Stimulated activated CD4-positive, alpha-beta T cell treated with anti-CD3 and anti-CD28 coated beads, Interleukin-4, amount 100 ng/mL, for 48 hours (primary cell): ENCODE data around the gene TMOD1.
"Not testable (repeated sequence)": the region's sequence is repeated elsewhere in the genome, so short reads cannot be mapped to it uniquely, and the experiment has no call there.

Source experiments
- DNase-seq, 2 donors: peaks; one replicate each; pipeline ENCODE4 v3.0.0-alpha.2; 2020; ENCODE audit warnings: low read depth in 2 of 2

The TMOD1 gene

DNA sequence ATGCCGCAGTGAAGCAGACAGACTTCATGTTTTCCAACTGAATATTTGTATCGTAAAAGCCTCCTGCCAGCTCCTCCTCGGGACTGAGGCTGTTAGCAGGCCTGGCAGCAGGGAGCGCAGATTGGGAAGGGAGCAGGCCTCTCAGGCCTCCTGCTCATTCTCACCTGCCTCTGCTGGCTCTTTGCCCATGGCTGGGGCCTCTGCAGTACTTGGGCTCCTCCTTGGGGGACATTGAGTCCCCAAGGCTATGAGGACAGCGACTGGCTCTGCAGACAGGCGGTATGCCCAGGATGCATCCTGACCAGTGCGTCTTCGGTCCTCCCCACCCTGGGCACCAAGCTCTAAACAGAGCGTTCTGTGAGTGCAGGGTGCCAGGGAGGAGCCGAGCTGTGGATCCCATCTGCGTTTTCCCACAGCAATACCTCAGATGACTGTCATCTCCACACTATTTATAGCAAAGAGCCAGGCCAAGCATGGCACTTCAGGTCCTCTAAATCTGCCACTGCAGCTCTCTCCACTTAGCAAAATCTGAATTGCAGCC, 93.0 kb downstream of the TMOD1 start:
- DNase-seq, result no peak

DNA sequence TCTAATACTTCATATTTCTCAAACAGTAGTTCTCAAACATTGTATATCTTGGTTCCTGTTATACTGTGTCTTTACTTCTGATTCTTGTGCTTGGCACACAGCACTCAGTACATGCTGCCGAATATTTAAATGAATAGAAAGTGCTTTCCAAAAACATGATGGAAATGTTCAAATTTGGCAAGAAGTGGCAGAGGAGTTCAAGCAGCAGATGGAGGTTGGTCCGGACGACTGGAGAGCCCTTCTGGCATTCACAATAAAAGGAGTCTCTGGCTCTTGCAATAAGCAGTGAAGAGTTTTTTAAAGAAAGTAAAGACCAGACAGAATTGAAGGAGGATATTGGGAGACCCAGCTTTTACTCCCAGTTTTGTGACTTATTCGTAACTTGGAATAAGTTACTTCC, 95.4 kb downstream of the TMOD1 start:
- DNase-seq, result no peak

DNA sequence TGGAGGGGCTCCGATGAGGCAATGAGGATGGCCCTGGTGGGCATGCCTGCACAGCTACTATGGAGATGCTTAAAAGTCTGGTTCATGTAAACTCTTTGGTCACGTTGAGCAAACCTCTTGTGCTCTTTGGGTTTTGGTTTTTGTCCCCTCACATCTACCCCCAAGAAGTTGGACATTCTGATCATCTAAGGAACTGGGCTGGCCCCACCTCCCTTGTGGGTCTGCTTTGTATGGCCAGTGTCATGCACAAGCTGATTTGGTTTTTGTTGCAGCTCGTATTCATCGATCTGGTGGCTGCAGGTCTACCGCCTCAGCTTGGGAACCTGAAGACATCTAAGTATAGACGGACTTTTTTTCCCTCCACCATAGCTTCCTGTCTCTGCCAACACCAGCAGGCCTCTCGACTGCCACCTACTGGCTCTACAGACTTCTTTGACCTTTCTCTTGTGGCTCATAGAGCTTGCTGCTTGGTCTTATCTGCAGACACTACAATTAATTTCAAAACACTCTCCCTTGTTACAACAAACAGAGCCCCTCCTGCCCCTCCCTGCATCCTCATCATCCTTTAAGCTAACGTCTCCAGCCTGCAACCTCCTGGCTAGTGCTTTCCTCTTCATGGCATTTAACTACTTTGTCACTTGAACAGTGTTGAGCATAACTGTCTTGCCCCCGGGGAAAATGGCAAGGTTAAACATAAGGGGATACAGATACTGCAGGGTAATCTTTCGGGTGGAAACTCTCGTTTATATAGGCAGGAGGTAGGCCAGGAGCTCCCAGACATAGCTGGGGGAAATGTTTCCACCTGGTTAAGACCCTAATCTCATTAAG, 97.2 kb downstream of the TMOD1 start:
- peak; percentile 56 to 60 for DNase-seq

DNA sequence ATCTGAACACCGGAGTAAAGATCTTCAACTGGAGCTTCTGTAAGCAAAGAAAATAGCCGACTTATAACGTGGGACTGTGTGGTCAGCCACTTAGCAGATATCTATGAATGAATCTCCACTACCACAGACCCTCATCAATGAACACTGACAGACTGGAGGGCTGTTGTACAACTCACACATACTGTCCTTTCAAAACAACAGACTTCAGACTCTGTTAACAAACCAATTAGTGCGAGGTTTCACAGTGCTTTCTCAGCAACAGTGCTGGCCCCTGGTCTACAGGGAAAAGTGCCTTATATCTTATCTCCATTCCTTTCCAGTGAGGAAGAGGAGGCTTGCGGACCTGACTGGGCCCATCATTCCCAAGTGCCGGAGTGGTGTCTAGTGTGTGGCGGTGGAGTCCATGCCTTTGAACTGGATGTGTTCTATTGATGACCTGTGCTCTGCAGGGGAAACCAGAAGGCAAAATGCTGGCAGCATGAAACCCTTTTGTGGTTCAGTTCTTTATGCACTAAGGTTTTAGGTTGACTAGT, 97.9 kb downstream of the TMOD1 start:
- no peak for DNase-seq

DNA sequence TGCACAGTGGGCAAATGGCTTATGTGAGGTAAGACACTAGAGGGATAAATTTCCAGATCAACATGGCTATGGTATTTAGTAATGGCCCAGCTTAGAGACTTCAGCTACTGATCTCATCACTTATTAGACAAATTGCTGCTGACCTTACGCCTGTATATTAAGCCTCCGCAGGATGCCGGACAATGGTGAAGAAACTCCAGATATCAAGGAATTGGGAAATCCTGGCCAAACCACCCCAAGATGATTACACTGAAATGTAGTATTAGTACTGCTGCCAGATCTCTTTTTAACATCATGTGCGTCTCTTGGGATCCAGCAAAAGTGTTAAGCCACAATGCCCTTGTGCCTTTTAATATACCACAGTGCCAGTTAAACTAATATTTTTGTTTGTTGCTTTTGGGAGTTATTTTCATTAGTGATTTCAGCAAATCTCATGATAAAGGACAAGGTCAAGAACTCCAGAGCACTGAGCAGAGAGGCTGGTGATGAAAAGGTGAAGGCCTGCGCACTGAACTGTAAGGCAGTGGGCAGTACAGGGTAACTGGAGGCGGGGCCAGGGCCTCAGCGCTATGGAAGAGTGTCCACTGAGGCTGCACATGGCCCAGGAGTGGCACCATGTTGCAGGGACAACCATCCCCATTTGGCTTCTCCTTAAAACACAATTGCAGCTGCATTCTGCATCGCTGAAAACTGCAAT, 99.2 kb downstream of the TMOD1 start:
- no peak for DNase-seq

DNA sequence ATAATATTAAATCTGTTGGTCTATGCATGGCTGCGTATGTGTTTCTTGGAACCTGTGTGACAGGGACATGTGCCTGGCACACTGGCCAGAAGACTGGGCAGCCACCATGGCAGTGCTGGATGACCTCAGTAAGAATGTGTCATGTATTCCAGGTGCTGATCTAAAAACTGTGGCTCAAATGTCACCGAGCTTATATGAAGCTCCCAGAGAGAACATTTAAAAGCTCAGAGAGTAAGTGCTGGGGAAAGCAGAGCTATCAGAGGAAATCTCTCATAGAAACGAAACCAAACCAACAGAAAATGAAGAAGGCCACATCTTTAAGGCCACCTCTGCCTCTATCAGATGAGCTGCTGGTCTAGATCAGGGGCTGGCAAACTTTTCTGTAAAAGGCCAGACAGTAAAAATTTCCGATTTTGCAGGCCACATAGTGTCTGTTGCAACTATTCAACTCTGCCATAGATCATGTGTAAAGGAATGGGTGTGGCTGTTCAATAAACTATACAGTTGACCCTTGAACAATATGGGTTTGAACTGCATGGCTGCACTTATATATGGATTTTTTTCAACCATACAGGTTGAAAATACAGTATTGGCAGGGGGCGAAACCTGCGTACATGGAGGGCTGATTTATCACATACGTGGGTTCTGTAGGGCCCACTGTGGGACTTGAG, 99.9 kb downstream of the TMOD1 start:
- DNase-seq, result no peak

DNA sequence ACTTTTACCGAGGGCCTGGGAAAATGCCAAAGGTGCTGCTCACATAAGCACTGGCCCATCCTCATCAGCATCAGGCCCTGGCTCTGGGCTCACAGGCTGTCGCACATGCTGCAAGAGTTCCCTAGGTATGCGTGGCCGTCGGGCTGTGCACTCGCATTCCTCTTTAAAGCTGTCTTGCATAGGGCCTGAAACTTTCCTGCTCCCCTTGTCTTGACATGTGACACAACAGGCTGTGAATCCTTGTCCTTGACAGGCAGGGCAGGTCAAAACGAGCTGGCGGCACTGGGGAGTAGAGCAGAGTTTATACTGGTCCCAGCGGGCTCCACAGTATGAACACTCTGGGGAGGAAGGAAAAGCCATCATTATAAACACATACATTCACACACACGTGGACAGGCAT, 101.0 kb downstream of the TMOD1 start:
- DNase-seq, result no peak

DNA sequence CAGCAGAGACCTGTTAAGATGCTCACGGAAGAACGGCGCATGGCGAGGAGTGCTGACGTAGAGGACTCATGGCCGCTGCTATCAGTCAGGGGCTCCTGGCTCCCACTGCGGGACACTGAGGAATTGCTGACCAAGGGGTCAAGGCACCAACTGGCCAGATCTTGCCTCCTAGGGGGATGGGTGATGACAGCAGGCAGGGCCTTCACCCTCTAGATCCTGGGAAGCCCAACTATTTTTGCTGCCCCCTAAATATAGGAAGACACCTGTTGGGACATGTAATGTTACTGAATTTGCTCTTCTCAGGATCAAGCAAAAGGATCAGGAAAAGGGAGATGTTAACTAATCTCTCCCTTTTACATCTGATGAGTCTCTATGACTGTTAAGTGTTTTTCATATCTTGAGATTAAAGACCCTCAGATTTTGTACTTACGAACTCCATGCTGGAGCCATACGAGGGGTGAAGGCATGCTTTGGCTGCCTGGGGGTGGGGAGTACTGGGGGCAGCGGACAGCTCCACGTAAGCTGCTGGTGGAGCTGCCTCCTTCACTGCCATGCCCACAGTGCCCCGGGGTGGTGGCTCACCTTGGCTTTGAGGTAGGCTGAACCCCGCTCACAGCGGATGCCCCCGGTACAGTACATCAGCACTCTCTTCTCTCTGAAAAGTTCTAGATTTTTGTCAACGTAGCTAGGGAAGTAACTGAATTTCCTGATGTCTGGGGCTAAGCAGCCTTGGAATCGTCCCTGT, 103.6 kb downstream of the TMOD1 start:
- no peak for DNase-seq

DNA sequence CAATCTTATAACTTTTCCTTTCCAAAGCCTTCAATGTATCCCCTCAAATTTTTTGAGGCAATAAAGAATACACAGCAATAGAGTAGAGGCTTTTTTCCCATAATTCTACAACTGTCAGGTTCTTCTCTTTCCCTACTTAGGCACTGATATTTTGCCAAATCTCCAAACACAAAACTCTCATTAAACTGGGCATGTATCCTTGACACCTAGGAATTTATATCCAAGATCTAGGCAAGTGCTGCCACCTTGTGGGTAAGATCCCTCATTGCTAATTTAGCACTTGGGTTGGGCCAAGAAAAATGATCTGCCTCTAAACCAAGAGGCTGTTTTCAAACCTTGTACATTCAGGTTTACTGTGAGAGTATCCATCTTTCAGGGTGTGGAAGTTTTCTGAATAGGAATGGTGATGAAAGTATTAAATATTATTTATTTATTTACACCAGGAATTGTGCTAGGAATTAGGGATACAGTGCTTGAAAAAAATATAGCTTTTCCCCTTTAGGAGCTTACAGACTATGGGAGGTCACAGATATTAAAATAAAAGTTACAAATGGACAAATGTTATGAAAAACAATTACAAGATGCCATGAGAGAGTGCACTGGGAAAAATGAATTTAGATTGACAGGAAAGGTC, 114.1 kb downstream of the TMOD1 start:
- peak; percentile 33 to 41 for DNase-seq

DNA sequence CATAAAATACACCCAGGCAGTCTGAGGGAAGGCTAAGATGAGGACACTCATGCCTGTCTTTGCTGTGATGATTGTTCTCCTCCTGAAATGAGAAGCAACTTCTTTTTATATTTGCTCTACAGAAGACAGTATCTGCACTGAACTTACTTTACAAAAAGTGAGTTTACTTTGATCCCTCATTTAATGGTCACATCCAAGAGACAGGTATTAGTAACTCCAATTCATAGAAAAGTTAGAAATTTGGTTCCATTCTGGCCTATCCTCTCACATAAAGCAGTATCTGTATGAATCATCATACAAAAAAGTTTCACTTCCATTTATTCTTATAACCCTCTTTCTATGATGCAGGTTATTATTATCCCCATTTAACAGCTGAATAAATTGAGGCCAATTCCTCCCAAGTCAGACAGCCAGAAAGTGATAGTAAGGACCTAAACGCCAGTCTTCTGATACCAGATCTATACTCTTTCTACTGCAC, 116.5 kb downstream of the TMOD1 start:
- DNase-seq, result no peak

DNA sequence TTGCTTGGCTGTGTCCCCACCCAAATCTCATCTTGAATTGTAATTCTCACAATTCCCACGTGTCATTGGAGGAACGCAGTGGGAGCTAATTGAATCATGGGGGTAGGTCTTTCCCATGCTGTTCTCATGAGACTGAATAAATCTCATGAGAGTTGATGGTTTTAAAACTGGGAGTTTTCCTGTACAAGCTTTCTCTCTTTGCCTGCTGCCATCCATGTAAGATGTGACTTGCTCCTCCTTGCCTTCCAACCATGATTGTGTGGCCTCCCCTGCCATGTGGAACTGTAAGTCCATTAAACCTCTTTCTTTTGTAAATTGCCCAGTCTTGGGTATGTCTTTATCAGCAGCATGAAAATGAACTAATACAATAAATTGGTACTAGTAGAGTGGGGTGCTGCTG, 118.6 kb downstream of the TMOD1 start:
- DNase-seq, result not testable (repeated sequence)

DNA sequence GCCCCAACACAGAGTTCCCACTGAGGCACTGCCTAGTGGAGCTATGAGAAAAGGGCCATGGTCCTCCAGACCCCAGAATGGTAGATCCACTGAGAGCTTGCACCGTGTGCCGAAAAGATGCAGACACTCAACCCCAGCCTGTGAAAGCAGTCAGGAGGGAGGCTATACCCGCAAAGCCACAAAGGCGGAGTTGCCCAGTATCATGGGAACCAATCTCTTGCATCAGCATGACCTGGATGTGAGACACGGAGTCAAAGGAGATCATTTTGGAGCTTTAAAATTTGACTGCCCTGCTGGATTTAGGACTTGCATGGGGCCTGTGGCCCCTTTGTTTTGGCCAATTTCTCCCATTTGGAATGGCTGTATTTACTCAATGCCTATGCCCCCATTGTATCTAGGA, 121.0 kb downstream of the TMOD1 start:
- not testable (repeated sequence) for DNase-seq

DNA sequence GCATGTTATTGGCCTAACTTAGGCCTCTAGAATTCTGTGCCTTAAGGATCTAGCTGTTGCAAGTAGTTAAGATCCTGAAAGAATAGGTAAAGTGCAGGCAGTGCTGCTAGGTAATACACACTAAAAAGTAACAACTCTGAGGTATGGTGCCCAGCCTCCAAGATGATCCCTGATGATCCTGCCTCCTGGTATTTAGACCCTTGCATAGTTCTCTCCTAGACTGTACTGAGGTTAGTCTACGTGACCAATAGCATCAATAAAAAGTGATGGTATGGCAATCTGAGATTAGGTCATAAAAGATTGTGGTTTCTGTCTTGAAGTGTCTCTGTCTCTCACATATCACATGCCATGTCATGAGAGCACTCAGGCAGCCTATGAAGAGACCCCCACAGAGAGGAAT, 122.5 kb downstream of the TMOD1 start:
- DNase-seq, result no peak

DNA sequence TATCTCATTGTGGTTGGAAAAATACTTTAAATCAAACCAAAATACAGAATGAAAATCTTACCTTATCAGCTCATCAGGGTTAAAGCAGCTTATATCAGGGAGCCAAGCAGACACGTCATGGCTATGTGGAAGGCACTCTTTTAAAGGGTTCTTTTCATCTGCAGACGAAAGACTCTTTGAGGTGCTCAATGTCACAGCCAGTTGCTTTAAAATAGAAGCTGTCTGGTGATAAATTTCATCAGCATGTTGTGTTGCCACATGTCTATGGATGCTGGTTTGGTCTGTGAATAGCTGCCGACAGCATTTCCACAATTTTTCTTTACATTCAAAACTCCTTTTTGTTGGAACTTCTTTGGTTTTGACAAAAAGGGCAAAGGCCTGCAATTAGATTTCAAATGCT, 124.2 kb downstream of the TMOD1 start:
- no peak for DNase-seq

DNA sequence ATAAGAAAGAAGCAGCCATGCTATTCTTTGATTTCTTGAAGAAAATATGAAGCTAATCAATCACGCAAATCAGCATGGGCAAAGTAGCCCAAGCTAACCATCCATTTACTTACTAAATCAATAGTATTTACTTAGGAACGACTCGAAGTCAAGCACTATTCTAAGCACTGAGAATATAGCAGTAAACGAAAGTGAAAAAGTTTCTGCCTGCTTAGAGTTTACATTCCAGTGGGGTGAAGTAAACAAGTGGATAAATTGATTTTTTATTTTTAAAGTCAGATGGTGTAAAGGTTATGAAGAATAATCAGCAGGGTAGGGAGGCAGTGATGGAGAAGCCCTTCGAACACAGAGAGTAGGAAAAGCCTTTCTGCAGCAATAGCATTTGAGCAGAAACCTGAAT, 126.2 kb downstream of the TMOD1 start:
- DNase-seq, result no peak

DNA sequence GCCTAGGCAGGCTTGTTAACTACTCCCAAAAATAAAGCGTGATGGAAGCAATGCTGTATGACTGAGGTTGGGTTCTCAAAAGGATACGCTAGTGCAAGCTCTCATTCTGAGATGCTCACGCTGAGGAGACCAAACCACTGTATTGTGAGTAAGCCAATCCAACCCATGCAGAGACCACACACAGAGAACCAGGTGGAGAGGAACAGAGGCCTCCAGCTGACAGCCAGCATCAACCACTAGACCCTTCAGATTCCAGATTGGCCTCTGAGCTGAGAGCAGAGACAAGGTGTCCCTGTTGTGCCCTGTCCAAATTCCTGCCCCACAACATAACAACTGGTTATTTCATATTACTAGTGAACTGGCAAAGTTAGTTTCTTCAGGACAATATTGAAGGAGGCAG, 127.2 kb downstream of the TMOD1 start:
- no peak for DNase-seq

DNA sequence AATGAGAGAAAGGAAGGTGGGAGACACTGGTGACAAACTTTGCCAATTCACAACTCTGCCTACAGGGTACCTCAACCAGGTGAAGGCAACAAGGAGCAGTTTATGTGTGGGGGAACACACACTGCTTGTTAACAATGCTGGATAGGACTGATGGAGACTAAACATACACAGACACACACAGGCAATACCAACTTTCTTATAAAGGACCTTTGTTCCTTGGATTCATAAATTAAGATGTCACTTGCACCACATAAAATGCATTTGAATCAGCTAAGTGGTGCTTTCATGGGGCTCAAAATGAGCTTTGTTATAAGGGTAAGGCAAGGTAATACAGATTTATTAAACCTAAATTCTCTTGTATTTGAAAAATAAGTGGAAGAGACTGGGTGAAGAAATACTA, 127.7 kb downstream of the TMOD1 start:
- no peak for DNase-seq

DNA sequence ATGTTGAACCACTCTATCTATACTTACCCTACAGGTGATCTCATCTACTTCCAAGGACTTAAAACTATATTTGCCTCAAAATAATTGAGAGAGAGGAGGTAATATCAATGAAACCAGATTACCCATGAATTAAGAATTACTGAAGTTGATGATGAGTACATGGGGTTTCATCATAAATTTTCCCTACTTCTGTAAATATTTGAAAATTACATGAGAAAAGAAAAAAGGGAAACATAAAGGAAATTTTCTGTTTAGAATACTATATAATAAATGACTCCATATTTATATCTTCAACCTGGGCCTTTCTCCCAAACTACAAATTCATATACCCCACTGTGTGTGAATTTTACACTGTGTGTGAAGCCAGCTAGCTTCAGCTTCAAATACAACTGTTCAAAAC, 129.1 kb downstream of the TMOD1 start:
- no peak for DNase-seq

DNA sequence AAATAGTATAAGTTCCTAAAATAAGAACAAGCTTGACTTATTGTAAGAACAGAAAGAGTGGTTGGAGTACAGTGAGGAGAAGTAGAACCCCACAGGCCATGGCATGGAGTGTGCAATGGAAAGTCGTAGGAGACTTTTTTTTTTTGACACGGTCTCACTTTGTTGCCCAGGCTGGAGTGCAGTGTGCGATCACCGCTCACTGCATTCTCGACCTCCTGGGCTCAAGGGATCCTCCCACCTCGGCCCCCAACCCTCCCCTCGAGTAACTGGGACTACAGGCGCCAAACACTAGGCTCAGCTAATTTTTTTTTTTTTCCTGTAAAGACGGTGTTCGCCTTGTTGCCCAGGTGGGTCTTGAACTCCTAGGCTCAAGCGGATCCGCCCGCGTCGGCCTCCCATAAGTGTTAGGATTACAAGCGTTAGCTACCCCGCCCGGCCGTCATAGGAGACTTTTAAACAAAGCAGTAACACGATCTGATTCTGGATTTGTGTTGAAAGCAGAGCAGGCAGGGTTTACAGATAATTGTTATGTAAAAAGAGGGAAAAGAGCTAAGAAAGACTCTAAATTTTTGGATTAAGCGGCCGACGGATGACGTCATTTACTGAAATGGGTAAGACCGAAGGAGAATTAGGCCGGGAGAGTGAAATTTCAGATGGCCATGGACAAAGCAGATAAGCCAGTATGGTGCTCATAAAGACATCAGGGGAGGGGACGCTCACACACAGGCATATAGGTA, 130.9 kb downstream of the TMOD1 start:
- DNase-seq, result peak in 1 of 2 donors; percentile 12
